Retina (tissue), 1 donor: ENCODE data around the gene G6PD.
"Not testable (repeated sequence)": the region's sequence is repeated elsewhere in the genome, so short reads cannot be mapped to it uniquely, and the experiment has no call there.

Source experiments
- DNase-seq: peaks from one replicate; pipeline ENCODE4 v3.0.0-alpha.2; 2016

The G6PD gene

DNA sequence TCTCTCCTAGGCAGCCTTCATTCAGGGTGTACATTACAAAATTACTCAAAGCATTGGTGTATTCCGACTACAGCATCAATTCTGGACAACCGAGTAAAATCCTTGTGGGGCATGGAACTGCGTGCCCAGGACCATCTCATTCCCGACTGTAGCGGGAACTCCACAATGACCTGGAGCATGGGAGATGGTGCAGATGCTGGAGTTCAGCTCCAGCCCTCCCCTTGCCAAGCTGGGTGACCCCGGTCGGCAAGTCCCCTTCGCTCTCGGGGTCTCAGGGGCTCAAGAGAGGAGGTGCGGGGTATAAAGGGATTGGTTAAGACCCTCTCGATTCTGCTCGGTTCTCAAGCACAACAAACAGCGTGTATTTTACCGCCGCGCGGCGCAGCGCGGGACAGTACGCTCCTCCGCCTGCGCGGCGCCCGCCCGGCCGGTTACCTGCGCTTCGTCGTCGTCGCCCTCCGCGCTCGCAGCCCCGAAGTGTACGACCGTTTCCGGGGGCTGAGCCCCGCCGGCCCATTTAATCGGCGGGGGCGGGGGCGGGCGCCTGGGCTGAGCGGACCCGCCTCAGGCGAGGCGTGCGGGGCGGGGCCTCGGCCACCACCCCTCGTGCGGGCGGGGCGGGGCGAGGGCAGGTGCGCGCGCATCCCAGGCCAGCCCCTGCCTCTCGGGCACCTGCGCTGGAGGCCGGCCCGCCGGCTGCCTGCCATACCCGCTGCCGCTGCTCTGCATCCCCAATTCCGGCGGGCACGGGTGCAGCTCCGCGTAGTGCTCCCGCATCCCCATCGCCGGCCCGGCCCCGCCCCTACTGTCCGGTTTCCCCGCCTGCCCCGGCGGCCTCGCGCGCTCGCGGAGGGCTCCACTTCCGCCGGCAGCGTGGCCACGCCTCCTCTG, at the start of gene G6PD:
Gene G6PD (minus strand): TSS at position 493 of the 891 bp plus-strand sequence. CDS start 691 bp downstream, outside the sequence.
- peak; percentile 55 for DNase-seq

DNA sequence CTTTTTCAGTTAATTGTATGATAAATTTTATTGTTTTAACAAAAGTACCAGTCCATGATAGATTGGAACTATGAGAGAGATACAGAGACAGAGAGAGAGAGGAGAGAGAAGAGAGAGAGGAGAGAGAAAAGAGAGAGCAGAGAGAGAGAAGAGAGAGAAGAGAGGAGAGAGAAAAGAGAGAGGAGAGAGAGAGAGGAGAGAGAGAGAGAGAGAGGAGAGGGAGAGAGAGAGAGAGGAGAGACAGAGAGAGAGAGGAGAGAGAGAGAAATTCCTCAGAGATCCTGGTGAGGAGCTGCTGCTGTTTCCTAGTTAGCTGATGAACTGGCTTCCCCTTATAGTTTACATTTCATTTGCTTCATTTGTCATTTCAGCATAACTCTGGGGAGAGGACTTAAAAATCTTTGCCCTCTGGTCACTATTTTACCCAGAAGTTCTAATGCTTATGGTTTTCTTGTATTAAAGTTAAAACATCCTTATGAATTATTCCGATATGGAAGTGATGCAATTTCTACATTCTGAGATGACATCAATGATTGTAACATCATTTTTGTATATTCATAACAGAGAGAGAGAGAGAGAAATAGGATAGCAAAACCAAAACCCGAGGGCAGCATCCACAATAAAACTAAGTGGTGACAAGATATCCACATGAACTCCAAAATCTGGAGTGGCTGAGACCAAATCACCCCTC, 49.1 kb upstream of the G6PD start:
- DNase-seq, result no peak

DNA sequence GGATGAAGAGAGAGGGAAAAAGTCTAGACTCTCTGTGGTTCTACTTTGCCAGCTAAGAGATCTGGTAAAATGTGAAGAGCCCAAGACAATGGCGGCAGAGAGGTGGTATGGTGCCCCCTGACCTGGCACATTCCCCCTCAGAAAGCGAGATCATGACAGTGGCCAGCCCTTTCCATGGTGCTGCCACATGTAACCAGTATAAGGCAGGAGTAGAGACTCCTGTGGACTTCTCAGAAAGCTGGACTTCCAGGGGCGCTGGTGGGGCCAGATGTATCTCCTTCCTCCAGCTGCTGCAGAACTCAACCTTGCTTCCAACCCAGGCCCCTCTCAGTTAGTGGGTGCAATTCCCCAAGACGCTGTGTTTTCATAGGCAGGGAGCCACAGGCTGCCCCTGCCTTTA, 47.8 kb upstream of the G6PD start:
- DNase-seq, result no peak

DNA sequence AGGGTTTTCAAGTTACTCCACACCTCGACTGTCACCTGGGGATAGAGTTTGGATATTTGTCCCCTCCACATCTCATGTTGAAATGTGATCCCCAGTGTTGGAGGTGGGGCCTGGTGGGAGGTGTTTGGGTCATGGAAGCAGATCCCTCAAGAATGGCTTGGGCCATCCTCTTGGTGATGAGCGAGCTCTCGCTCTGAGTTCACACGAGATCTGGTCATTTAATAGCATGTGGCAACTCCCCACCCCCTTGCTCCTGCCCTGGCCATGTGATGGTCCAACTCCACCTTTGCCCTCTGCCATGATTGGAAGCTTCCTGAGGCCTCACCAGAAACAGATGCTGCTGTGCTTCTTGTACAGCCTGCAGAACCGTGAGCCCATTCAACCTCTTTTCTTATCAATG, 46.6 kb upstream of the G6PD start:
- no peak for DNase-seq

DNA sequence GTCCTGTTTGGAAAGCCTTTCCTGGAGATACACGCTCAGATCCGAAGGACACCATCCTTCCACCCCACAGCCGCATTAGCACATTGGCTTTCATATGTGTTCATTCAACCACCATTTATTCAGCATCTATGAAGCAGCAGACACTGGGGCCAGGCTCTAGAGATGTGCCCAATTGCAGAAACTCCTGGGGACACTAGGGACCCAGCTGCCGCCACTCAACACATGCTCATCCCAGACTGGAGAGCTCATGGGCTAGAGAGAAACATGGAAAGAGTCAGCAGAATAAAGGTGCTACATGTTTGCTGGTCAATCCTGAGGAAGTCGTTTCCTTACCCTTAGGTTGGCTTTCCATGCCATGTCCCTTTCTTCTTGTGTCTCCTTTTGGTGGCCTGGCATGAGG, 45.9 kb upstream of the G6PD start:
- no peak for DNase-seq

DNA sequence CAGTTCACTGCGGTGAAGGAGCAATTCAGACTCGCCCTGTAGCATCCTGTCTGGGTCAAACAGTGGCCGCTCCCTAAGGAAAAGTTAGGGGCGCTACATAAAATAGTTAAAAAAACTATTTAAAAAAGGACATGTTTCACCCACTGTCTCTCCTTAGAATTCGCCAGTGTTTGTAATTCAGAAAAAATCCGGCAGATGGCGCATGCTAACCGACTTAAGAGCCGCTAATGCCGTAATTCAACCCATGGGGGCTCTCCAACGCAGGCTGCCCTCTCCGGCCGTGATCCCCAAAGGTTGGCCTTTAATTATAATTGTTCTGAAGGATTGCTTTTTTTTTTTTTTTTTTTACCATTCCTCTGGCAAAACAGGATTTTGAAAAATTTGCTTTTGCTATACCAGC, 43.8 kb upstream of the G6PD start:
- DNase-seq, result not testable (repeated sequence)

DNA sequence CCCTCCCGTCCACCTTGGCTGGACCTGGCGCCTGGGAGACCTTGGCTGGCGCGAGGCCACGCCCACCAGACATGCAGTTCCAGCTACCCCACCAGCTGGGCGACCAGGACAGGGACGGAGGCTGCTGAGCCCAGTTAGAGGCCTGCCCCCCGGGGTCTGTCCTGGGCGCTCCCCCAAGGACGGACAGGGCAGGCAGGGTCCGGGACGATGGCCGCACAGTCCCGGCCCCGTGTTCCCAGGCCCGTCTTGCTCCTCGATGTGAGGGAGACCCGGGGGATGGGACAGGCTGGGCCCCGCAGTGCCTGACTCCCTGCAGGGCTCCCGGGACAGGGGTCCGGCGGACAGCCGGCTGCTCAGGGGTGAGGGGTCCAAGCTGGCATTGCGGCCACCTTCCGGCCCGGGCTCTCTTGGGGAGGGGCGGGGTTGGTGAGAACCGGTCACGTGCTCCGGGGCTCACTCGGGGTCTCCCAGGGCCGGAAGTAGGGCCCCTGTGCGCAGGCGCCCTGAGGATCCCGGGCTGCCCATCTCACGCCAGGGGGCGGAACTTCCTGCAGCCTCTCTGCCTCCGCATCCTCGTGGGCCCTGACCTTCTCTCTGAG, 38.0 kb upstream of the G6PD start, which contains the start of gene CTAG1A:
Gene CTAG1A (plus strand): TSS at position 549 of the 599 bp plus-strand sequence. CDS start 74 bp downstream, outside the sequence.
- not testable (repeated sequence) for DNase-seq

DNA sequence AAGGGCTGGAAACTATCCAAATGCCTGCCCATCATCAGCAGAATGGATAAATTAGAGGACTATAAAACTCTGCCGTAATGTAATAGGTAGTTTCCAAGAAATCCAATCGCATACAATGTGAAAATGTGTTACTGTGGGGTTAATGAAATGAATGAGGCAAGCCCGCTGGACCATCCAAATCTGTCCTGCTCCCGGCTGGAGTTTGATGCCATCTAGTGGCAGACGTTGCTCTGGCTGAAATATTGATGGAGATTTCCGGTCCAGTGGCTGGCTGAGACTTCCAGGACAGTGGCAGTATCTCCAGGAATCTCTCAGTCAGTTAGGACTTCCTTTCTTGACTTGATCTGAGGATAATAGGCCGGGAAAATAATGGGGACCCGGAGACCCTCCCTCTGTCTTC, 36.3 kb upstream of the G6PD start:
- DNase-seq, result not testable (repeated sequence)

DNA sequence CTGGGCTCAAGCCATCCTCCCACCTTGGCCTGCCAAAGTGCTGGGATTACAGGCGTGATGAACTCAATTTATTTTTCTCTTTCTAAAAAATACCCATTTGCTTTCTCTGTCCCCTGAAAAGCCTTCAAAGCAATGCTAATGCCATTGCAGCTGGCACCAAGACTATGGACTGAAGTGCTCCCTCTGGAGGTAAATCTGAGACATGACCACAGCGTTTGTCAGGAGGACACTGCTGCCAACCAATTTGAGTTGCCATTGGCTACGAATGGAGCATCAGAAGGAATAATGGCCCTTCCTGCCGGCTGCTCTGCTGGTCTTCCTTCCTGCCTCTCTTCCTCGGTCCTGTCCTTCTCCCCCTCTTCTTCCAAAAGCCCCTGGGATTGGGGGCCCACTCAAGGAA, 28.4 kb upstream of the G6PD start:
- DNase-seq, result not testable (repeated sequence)

DNA sequence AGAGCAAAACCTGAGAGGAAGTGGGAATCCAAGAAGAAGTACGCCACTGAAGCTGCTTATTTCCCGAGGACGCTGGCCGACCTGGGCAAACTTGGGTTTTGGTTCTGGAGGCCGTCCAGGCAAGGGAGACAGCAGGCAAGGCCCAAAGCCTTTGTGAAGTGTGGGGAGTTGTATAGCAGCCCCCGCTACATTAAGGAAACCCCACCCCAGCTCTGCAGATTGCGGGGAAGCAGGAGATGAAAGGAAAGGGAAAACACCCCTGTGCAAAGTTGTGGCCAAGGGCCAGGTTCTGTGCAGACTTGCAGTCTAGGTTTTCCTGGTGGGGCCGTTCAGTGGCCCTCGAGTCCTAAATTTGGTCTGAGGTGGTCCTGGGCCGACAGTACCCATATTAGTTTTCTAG, 26.4 kb upstream of the G6PD start:
- not testable (repeated sequence) for DNase-seq

DNA sequence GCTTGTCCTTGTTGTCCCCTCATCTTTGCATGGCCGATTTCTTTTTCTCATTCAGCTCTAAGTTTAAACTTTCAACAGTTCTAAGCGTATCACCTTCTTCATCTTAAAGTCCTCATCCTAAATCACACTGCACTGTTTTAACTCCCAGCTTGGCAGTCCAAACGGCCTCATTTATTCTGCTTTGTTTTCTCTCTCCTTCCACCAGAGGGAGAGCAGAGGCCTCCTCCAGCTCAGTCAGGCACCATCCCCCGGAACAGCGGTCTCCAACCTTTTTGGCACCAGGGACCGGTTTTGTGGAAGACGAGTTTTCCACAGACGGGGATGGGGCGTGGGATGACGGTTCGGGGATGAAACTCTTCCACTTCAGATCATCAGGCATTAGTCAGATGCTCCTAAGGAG, 23.7 kb upstream of the G6PD start:
- not testable (repeated sequence) for DNase-seq

DNA sequence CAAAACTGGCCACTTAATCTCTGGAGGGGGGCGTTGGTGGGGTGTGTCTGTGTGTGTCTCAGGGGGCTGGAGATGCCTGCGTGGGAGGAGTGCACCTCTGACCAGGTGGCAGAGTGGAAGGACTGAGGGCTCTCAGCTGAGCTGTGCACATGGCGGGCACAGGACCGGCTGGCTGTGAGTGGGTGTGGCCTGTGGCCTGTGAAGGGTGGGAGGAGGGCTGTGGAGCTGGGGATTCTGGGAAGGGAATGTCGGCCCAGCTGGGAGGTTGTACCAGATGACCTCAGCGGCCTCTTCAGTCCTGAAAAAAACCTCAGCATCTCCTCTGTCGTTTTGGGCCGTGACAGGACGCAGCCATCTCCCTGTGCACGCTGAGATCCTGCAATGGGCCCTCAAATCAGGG, 15.6 kb upstream of the G6PD start:
- DNase-seq, result not testable (repeated sequence)

DNA sequence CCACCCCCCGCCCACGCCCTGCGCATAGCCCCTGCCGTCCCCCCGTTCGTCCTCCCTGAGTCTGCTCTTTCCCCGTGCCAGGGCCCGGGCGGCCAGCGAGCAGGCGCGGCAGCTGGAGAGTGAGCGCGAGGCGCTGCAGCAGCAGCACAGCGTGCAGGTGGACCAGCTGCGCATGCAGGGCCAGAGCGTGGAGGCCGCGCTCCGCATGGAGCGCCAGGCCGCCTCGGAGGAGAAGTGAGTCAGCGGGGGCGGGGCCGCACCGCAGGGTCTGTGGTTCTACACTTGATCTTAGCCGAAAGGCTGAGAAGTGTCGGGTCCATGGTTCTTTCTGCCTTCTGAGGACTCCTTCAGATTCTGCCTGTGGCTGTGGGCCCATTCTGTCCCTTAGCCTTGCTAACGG, 13.7 kb upstream of the G6PD start:
- not testable (repeated sequence) for DNase-seq

DNA sequence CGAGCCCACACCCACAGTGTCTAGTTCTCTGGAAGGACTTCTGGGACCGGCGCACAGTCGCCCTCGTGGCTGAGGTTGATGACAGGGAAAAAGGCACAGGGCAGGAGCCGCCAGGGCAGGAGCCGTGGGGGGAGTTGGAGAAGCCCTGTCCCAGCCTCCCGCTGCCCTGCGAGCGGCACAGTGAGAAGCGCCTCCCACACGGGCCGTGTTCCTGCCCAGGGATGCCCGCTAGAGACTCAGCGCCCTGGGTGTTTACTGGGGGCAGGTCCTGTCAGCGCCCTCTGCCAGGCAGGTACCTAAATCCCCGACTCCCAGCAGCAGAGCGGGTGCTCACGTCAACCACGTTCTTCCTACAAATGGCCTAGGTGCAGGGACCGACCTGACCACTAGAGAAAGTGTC, 12.2 kb upstream of the G6PD start:
- not testable (repeated sequence) for DNase-seq

DNA sequence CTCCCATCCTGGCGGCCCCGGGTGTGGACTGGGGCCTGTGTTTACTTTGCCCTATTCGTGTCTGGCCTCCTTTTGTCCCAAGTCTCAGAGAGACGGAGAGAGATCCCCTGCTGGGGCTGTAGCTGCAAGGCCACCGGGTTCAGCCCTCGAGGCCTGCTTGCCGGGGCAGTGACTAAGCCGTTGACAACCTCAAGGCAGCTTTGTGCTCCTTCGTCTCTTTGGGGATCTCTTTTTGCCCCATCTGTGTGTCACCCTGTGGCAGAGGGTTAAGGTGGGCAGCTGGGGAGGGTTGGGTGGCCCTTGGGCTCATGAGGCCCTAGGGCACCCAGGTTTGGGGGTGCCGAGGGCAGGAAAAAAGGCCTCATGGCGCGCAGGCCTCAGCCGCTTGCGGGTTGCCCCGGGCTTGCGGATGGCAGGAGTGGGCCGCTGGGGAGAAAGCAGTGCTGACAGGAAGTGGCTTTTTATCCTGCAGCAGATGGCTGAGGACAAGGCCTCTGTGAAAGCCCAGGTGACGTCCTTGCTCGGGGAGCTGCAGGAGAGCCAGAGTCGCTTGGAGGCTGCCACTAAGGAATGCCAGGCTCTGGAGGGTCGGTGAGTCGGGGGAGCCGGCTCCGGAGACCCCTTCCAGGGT, 11.5 kb upstream of the G6PD start:
- not testable (repeated sequence) for DNase-seq

DNA sequence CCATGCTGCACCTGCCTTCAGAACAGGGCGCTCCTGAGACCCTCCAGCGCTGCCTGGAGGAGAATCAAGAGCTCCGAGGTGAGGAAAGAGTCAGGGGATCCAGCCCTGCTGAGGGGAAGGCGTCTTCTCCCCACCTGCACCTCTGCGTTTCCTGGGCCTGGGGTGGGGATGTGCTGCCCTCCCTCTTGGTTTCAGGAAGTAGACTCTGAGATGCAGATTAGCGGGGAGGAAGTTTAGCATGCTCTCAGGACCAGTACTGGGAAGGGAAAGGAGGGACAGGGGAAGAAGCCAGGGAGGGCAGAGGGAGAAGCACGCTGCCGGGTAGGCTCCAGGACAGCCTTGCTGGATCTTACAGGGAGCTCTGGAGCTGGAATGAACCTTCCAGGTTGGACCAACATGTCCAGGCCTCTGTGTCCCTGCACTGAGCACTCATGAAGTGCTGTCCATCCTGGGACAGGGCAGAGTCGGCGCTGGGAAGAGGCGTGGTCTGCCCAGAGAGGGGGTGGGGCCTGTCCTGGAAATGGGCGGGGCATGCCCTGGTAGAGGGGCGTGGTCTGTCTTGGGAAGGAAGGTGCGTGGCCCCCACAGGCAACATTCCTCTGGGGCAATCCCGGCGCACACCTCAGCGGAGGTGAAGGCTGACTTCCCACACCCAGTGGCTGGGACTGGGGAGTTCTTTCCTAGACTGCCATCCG, 5.6 kb upstream of the G6PD start:
- not testable (repeated sequence) for DNase-seq

DNA sequence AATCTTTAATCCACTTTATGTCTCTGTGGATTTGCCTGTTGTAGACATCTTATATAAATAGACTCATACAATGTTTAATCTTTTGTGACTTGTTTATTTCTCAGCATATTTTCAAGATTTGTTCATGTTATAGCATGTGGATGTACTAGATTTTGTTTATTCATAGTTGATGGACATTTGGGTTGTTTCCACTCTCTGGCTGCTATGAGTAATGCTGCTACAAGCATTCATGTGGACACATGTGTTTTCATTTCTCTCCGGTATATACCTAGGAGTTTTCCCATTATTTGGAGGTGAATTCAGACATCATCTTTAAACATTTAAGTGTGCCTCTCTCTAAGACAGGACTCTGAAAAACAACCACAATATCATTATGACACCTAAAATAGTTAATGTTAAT, 3.1 kb upstream of the G6PD start:
- DNase-seq, result no peak

DNA sequence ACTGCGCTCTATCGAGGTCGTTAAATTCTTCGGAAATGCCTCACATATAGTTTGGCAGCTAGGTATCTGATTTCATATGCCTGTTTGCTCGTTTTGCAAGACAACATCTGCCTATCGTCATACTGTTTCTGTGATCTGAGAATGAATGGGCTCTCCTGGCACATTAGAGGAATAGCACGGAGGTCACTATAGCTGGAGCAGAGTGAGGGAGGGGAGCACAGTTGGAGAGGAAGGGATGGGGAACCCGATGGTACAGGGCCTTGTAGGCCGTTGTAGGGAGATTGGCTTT, 1.3 kb upstream of the G6PD start:
- DNase-seq, result no peak

DNA sequence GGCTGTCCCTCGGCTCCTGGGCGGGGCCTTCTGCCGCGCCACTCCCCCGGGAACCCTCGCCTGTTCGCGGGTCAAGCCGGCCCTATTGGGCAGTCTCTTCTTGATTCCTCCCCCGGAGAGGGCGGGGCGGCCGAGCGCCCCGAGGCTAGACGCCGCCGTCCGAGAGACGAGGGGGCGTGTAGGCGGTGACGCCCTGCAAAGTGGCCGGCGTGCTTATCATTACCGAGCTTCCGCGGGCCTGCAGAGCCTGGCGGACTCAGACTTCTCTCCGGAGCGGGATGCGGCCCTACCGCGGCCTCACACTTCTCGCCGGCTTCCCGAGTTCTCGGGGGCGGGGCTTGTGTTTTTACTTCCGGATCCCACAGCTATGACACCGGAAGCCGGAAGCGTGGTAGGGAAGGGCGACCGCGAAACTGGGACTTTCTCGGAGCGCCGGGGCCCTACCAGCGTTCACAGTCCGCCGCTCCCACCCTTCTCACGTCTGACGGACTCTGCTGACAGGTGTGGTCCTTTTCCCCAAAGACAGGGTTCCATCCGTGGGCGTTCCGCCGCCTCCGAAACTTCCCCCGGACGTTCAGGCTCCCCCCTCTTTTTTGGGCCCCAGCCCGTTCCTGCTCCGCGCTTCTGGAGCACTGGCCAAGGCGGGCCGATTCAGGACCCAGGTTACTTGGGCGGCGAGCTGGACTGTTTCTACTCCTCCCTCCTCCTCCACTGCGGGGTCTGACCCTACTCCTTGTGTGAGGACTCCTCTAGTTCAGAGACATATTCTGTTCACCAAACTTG, 790 bp upstream of the G6PD start, which contains the start of gene IKBKG:
Gene IKBKG (plus strand): TSS at position 376 of the 783 bp plus-strand sequence. CDS start 4,383 bp downstream, outside the sequence.
- DNase-seq, result peak; percentile 96

DNA sequence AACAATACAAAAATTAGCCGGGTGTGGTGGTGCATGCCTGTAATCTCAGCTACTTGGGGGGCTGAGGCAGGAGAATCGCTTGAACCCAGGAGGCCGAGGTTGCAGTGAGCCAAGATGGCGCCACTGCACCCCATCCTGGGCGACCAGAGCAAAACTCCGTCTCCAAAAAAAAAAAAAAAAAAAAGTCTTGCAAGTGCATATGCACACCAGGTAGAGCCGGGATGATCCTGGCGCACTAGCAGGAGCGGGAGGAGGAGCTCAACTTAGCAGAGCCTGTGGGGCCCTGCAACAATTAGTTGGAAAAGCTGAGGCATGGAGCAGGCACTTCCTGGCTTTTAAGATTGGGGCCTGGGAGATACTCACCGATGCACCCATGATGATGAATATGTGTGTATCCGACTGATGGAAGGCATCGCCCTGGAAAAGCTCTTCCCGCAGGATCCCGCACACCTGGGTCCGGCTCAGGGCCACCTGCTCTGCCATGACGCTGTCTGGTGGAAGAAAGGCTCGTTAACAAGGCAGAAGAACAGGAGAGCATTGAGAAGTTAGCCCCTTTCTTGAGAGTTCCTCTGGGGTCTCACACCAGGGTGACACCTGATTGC, 872 bp downstream of the G6PD start:
- no peak for DNase-seq

DNA sequence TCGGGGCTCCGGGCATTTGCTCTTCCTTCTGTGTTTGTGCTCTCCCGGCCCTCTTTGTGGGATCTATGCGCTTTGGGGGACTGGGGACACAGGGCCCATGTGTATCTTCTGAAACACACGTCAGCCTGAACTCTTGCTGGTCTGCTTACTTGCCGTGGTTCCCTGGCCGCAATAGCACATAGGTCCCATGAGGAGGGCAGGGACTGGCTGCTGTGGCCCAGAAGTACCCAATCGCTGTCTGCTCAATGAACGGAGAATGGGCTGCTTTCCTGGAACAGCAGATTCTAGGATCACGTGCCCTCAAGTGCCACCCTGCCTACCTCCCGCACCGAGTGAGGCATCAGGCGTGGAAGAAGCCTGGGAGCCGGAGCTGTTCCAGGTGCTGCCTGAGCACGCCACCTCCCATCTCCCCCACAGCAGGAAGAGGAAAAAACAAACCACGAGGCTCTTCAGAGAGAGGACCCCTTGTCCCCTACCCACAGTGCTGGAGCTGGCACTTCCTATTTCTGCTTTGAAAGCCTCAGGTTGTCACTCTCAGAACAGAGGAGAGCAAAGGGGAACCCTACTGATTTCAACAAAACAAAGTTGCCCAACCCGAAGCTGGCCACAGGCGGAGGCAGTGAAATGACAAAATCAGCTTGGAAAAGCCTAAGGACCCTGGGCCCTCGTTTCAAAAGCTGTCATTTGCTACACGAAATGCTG, 3.8 kb downstream of the G6PD start:
- DNase-seq, result no peak
